ENCODE data around the gene PPP1R18.

PPP1R18 gene

DNA sequence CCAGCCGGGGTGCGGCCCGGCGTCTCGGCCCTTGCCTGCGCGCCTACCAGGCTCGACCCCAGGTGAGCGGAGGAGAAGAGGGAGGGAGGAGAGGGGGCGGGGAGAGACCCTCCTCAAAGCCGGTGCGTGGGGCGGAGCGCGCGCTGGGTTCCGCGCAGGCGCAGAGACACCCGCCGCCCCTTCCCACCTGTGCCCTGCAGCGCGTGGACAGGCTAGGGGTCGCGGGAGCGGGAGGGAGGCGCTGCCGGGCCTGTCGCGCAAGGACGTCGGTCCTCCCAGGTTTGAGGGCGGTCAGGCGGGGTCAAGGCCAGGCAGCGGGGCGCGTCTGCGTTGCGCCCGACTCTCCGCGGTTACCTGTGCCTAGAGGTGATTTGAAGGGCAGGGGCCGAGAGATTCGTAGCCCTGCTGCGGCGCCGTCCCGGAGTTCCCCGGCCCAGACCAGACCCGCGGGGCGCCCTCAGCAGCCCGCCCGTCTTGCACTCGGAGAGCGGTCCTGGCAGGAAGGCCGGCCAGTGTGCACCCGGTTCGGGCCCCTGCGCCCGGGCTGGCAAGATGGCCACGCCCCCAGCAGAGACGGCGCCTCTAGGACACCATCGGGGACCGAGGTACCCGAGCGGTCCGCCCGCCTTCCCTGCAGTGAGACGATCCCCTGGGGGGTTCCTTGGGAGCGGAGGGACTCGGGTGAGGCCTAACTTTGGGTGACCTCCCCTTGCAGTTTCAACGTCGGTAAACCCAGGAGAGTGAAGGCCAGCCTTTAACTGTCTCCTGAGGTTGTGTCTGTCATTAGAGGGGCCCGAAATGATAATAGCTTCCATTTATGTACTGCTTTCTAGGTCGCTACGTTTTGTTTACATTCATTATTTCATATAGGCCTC is 39.0 kb downstream of the PPP1R18 start:
- H3K4me3 ChIP-seq (ENCODE audit: low read depth, low read length): peak overlapping the region; percentile 86
- peak; percentile 37 for DNase-seq
- no peaks in the 10 kb centered on the region for H3K27me3 ChIP-seq (replicated peaks)
- in situ Hi-C loops (cut with HindIII; ENCODE audit: low pct_ligation_motif_present, low sequenced_read_pairs): no loop called here
- H3K36me3 ChIP-seq (replicated peaks): peaks cover 13% of the 10 kb centered on the region
- no peak for TF ChIP-seq CTCF (IDR thresholded peaks at IDR 0.05; ENCODE audit: low read depth, low read length, missing control alignments)
- peak overlapping the region; percentile 40 for H3K27ac ChIP-seq

GRCh38 chr6:30646450-30647241 is 39.8 kb downstream of the PPP1R18 start, which contains the start of gene C6orf136:
Gene C6orf136 (plus strand): TSS chr6:30647133. CDS start chr6:30647232, 99 bp downstream.
- peaks cover 9% of the 10 kb centered on the region for H3K36me3 ChIP-seq (replicated peaks)
- in situ Hi-C loops (cut with HindIII; ENCODE audit: low pct_ligation_motif_present, low sequenced_read_pairs): no loop called here
- no peak for TF ChIP-seq CTCF (IDR thresholded peaks at IDR 0.05; ENCODE audit: low read depth, low read length, missing control alignments)
- peak within 1 kb of the TSS; percentile 40 for H3K27ac ChIP-seq
- no peaks in the 10 kb centered on the region for H3K27me3 ChIP-seq (replicated peaks)
- peak within 1 kb of the TSS; percentile 86 for H3K4me3 ChIP-seq (ENCODE audit: low read depth, low read length)
- peak; percentile 89 for DNase-seq

- no peak for TF ChIP-seq CTCF (IDR thresholded peaks at IDR 0.05; ENCODE audit: low read depth, low read length, missing control alignments)
- no peak overlapping the region for H3K27ac ChIP-seq
- no peaks in the 10 kb centered on the region for H3K27me3 ChIP-seq (replicated peaks)
- in situ Hi-C loops (cut with HindIII; ENCODE audit: low pct_ligation_motif_present, low sequenced_read_pairs): no loop called here
- no peak overlapping the region for H3K4me3 ChIP-seq (ENCODE audit: low read depth, low read length)
- peaks cover 9% of the 10 kb centered on the region for H3K36me3 ChIP-seq (replicated peaks)
- DNase-seq: no peak
These were observed 40.5 kb downstream of the PPP1R18 start for GRCh38 chr6:30645989-30646388.

- Histone ChIP-seq H3K36me3 (replicated peaks) (peaks cover 20% of the 10 kb centered on the region), H3K27ac (no peak overlapping the region), H3K4me3 (ENCODE audit: low read depth, low read length) (no peak overlapping the region), H3K27me3 (replicated peaks) (no peaks in the 10 kb centered on the region)
- no peak for TF ChIP-seq CTCF (IDR thresholded peaks at IDR 0.05; ENCODE audit: low read depth, low read length, missing control alignments)
- in situ Hi-C loops (cut with HindIII; ENCODE audit: low pct_ligation_motif_present, low sequenced_read_pairs): no loop called here
- DNase-seq: no peak
These were observed 41.7 kb downstream of the PPP1R18 start for GRCh38 chr6:30644769-30645168.

- no peak for TF ChIP-seq CTCF (IDR thresholded peaks at IDR 0.05; ENCODE audit: low read depth, low read length, missing control alignments)
- no peak overlapping the region for H3K27ac ChIP-seq
- in situ Hi-C loops (cut with HindIII; ENCODE audit: low pct_ligation_motif_present, low sequenced_read_pairs): no loop called here
- H3K36me3 ChIP-seq (replicated peaks): peaks cover 20% of the 10 kb centered on the region
- DNase-seq: no peak
- no peaks in the 10 kb centered on the region for H3K27me3 ChIP-seq (replicated peaks)
- no peak overlapping the region for H3K4me3 ChIP-seq (ENCODE audit: low read depth, low read length)
These were observed 42.8 kb downstream of the PPP1R18 start for GRCh38 chr6:30643656-30644055.
